Activated CD4-positive, alpha-beta T cell treated with anti-CD3 and anti-CD28 coated beads for 36 hours (primary cell): ENCODE measurements around the gene ESPNL. TPM values are rescaled to one million over a fixed set of nuclear protein-coding genes. Genes with fewer than 3 reads are reported as not detected.

Source experiments
- ATAC-seq: fragments of 200-7000 bp; cut with Tn5 transposase; one replicate; pipeline ENCODE4 v1.10.0; 2021; ENCODE audit warnings: mild to moderate bottlenecking, moderate library complexity
- CTCF ChIA-PET: fragments of 350-600 bp; sonication (Branson Sonifier 250); formaldehyde crosslinking; loops from one replicate; lab custom pipeline; 2021; ENCODE audit warnings: antibody characterized with exemption; lab: Charles Lee
- POLR2A ChIA-PET: fragments of 350-600 bp; sonication (Branson Sonifier 250); formaldehyde crosslinking; loops from one replicate; lab custom pipeline; 2021; ENCODE audit warnings: antibody characterized with exemption, inconsistent platforms; lab: Charles Lee
- DNase-seq: peaks from one replicate; pipeline ENCODE4 v3.0.0-alpha.2; 2020
- H3K27ac Mint-ChIP-seq: one replicate; pipeline ENCODE4 v1.8.0; 2021; ENCODE audit warnings: mixed read lengths
- H3K27me3 Mint-ChIP-seq: one replicate; pipeline ENCODE4 v1.8.0; 2021; ENCODE audit warnings: mixed read lengths
- H3K36me3 Mint-ChIP-seq: one replicate; pipeline ENCODE4 v1.8.0; 2021; ENCODE audit warnings: low read depth, mixed read lengths
- H3K4me1 Mint-ChIP-seq: one replicate; pipeline ENCODE4 v1.8.0; 2021; ENCODE audit warnings: mixed read lengths
- H3K4me3 Mint-ChIP-seq: one replicate; pipeline ENCODE4 v1.8.0; 2021; ENCODE audit warnings: mild to moderate bottlenecking, moderate library complexity, mixed read lengths
- H3K9me3 Mint-ChIP-seq: one replicate; pipeline ENCODE4 v1.8.0; 2021; ENCODE audit warnings: low read depth, mixed read lengths
- intact Hi-C, 2 experiments: fragments of 100-400 bp; cut with DNase I in 1 of 2; cut with micrococcal nuclease in 1 of 2; formaldehyde crosslinking; loops; one replicate each; pipeline versions ENCODE4 v1.14.2 to v1.15.1; 2022 to 2024; cut with DNase I, micrococcal nuclease
- total RNA-seq, 2 experiments: library from RNA; stranded (reverse); gene quantifications; one replicate each; pipeline ENCODE4 v1.2.3, GENCODE V29; 2021

ESPNL gene
- total RNA-seq, 2 experiments from 2014 or later = 0.16 to 0.21 TPM

DNA sequence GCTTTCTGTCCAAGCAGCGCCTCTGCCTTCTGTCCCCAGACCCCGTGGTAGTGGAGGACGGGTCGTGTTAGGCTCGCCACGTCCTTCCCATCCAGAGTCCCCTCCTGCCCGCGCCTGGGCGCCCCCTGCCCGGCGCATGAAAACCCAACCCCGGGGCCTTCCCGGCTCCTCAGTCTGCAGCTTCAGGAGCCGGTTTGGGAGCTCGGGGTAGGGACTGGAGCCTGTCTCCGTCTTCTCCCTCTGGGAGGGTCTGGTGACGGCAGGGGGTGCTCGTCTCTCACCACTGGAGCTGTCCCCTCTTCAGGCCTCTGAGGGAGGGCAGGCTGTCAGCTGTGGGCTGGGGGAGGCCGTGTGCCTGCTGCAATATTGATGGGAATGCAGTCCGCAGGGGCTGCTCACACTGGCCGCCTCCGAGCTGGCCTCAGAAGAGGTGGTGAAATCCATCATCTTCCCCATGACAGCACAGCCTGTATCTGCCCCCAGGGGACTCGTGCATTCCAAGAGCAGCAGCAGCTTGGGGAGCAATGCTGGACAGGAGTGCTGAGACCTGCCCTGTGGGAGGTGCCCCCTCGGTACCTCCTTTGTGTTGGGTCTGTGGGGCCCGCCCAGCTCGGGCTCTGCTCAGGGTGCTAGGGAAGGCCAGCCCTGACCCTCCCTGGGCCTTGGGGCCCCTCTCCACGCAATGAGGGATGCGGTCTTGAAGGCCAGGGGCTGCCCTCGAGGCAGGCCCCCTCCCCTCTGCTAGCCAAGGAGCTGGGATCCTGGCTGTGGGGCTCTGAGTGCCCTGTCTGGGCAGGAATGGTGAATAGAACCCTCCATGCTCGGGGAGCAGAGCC is 20.5 kb downstream of the ESPNL start:
- no peak overlapping the region for H3K4me3 Mint-ChIP-seq
- no peaks in the 10 kb centered on the region for H3K36me3 Mint-ChIP-seq
- CTCF ChIA-PET = interaction anchor here (0.6 kb wide), 1 partner anchor 284 kb away, joined by 3 read pairs; no protein-coding TSS in a partner anchor
- POLR2A ChIA-PET = no interaction called here
- H3K27me3 Mint-ChIP-seq = peaks cover 6% of the 10 kb centered on the region
- no peaks in the 10 kb centered on the region for H3K4me1 Mint-ChIP-seq
- no peaks in the 10 kb centered on the region for H3K9me3 Mint-ChIP-seq
- ATAC-seq (no peak), DNase-seq (no peak)
- H3K27ac Mint-ChIP-seq = no peak overlapping the region
- intact Hi-C loops = no loop called here

- Mint-ChIP-seq H3K27me3 (peaks cover 6% of the 10 kb centered on the region), H3K27ac (no peak overlapping the region), H3K9me3 (no peaks in the 10 kb centered on the region), H3K4me3 (no peak overlapping the region), H3K4me1 (no peaks in the 10 kb centered on the region), H3K36me3 (no peaks in the 10 kb centered on the region)
- ATAC-seq (no peak), DNase-seq (no peak)
- ChIA-PET POLR2A (no interaction called here), CTCF (interaction anchor here (0.6 kb wide), 1 partner anchor 283 kb away, joined by 3 read pairs; no protein-coding TSS in a partner anchor)
- intact Hi-C loops = no loop called here
Measured at GRCh38 chr2:238121511-238122286, 21.6 kb downstream of the ESPNL start.

GRCh38 chr2:238122287-238123217 is 22.4 kb downstream of the ESPNL start:
- DNase-seq (no peak), ATAC-seq (no peak)
- POLR2A ChIA-PET = no interaction called here
- H3K36me3 Mint-ChIP-seq = no peaks in the 10 kb centered on the region
- H3K4me3 Mint-ChIP-seq = no peak overlapping the region
- H3K27me3 Mint-ChIP-seq = peaks cover 5% of the 10 kb centered on the region
- H3K27ac Mint-ChIP-seq = no peak overlapping the region
- CTCF ChIA-PET = interaction anchor here (0.7 kb wide), 1 partner anchor 94 kb away, joined by 3 read pairs; no protein-coding TSS in a partner anchor
- intact Hi-C loops = no loop called here
- H3K9me3 Mint-ChIP-seq = no peaks in the 10 kb centered on the region
- H3K4me1 Mint-ChIP-seq = no peaks in the 10 kb centered on the region

GRCh38 chr2:238123218-238123971 is 23.3 kb downstream of the ESPNL start:
- ChIA-PET CTCF (interaction anchor here (0.7 kb wide), 1 partner anchor 95 kb away, joined by 3 read pairs; no protein-coding TSS in a partner anchor), POLR2A (no interaction called here)
- Mint-ChIP-seq H3K9me3 (no peaks in the 10 kb centered on the region), H3K4me3 (no peak overlapping the region), H3K4me1 (no peaks in the 10 kb centered on the region), H3K36me3 (no peaks in the 10 kb centered on the region), H3K27me3 (peaks cover 2% of the 10 kb centered on the region), H3K27ac (no peak overlapping the region)
- no peak for DNase-seq
- intact Hi-C loops = no loop called here
- no peak for ATAC-seq

GRCh38 chr2:238123991-238124470 is 23.9 kb downstream of the ESPNL start:
- intact Hi-C loops = no loop called here
- ChIA-PET POLR2A (no interaction called here), CTCF (no interaction called here)
- DNase-seq = no peak
- Mint-ChIP-seq H3K4me1 (no peaks in the 10 kb centered on the region), H3K4me3 (no peak overlapping the region), H3K36me3 (no peaks in the 10 kb centered on the region), H3K27ac (no peak overlapping the region), H3K27me3 (no peaks in the 10 kb centered on the region), H3K9me3 (no peaks in the 10 kb centered on the region)
- ATAC-seq = no peak

GRCh38 chr2:238124488-238125126 is 24.5 kb downstream of the ESPNL start:
- intact Hi-C loops = no loop called here

DNA sequence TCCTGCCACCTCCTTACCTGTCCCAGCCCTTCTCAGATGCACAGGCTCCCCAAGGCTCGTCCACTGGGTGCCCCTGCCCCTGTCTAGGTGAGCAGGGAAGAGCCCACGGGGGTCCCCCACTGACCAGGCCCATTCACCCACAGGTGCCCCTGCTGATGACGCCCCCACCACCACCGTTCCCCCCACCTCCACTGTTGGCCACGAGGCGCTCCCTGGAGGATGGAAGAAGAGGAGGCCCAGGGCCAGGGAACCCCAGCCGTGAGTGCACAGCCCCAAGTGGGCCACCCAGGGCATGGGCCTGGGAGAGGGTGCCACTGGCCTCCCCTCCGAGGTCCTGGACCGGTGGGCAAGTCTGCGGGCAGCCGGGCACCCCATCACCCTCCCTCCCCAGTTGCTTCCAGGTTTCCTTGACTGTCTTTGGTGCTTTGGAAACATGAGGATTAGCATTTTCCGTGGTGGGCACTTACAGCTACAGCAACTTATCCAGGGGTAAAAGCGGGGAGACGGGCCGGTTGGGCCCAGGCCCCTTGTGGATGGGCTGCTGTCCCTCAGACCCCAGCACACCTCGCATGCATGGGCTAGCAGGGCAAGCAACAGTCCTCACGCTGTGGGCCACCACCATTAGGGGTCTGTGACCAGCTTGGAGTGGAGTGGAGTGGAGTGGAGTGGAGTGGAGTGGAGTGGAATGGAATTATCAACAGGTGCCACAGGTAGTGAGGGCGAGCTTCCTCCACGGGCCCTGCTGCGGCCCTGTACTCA is 25.2 kb downstream of the ESPNL start:
- no peaks in the 10 kb centered on the region for H3K4me1 Mint-ChIP-seq
- intact Hi-C loops = no loop called here
- CTCF ChIA-PET = interaction anchor here (1.0 kb wide), 1 partner anchor 106 kb away, joined by 4 read pairs; no protein-coding TSS in a partner anchor
- POLR2A ChIA-PET = no interaction called here
- no peak for ATAC-seq
- no peak overlapping the region for H3K27ac Mint-ChIP-seq
- DNase-seq = no peak
- H3K4me3 Mint-ChIP-seq = no peak overlapping the region
- no peaks in the 10 kb centered on the region for H3K27me3 Mint-ChIP-seq
- no peaks in the 10 kb centered on the region for H3K36me3 Mint-ChIP-seq
- H3K9me3 Mint-ChIP-seq = no peaks in the 10 kb centered on the region

More at GRCh38 chr2:238124488-238125126, 24.5 kb downstream of the ESPNL start:
- no peaks in the 10 kb centered on the region for H3K36me3 Mint-ChIP-seq
- ChIA-PET CTCF (interaction anchor here (1.0 kb wide), 1 partner anchor 107 kb away, joined by 4 read pairs; no protein-coding TSS in a partner anchor), POLR2A (no interaction called here)
- DNase-seq (no peak), ATAC-seq (no peak)
- no peaks in the 10 kb centered on the region for H3K27me3 Mint-ChIP-seq
- no peak overlapping the region for H3K4me3 Mint-ChIP-seq
- H3K4me1 Mint-ChIP-seq = no peaks in the 10 kb centered on the region
- no peak overlapping the region for H3K27ac Mint-ChIP-seq
- no peaks in the 10 kb centered on the region for H3K9me3 Mint-ChIP-seq

- ATAC-seq (no peak), DNase-seq (no peak)
- Mint-ChIP-seq H3K27me3 (no peaks in the 10 kb centered on the region), H3K9me3 (no peaks in the 10 kb centered on the region), H3K4me3 (no peak overlapping the region), H3K4me1 (no peaks in the 10 kb centered on the region), H3K36me3 (no peaks in the 10 kb centered on the region), H3K27ac (no peak overlapping the region)
- CTCF ChIA-PET = no interaction called here
- intact Hi-C loops = no loop called here
- POLR2A ChIA-PET = no interaction called here
Measured at GRCh38 chr2:238126338-238126737, 26.2 kb downstream of the ESPNL start.

GRCh38 chr2:238126775-238127164 is 26.6 kb downstream of the ESPNL start:
- Mint-ChIP-seq H3K4me3 (no peak overlapping the region), H3K9me3 (no peaks in the 10 kb centered on the region), H3K4me1 (no peaks in the 10 kb centered on the region), H3K27ac (no peak overlapping the region), H3K27me3 (no peaks in the 10 kb centered on the region), H3K36me3 (no peaks in the 10 kb centered on the region)
- POLR2A ChIA-PET = no interaction called here
- no peak for DNase-seq
- no peak for ATAC-seq
- intact Hi-C loops = no loop called here
- CTCF ChIA-PET = no interaction called here
